ENCODE data around the gene PTPRCAP. TPM values are rescaled to one million over a fixed set of nuclear protein-coding genes. Genes with fewer than 3 reads are reported as not detected.

PTPRCAP gene
- total and polyA plus RNA-seq, 9 of the 15 experiments (the other 6 are each of a cell fraction or from before 2014, with no cell fraction given): 0.22 to 2.0 (median 1.1) TPM; not detected in 4

DNA sequence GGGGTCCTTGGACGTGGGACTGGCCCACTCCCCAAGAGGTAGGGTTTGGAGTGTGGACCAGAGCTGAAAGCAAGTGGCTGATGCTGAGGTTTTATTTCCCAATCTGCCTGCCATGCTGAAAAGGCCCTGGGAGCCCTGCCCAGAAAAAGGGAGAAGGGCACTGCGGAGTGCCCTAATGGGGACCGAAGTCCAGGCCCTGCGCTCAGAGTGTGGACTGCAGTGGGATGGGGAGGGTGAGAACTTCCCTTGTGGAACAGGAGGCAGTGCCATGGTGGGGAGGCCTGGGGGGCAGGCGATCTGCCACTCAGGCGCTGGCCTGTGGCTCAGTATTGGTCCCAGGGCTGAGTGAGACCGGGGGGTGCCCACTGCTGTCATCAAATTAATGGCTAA is 10.7 kb upstream of the PTPRCAP start:
- FAIRE-seq: no peak
- no peak for DNase-seq (ENCODE audit: extremely low read depth in 1 of 4, low spot score in 3 of 4)
- peaks cover 7 to 34% of the 10 kb centered on the region in 2 experiments; a peak in 4 of 5 replicates for H3K4me1 ChIP-seq (replicated peaks in 1 of 2; ENCODE audit: control insufficient read depth in 2 of 2, insufficient read depth in 2 of 2, low read length in 2 of 2)
- H3K27me3 ChIP-seq (ENCODE audit: control insufficient read depth in 2 of 2, insufficient read depth in 2 of 2, low read length in 2 of 2): no peaks in the 10 kb centered on the region
- ATAC-seq: no peak
- no peak for TF ChIP-seq COPS2 (conservative IDR thresholded peaks at IDR 0.05)
- no peak for TF ChIP-seq RCOR1 (IDR thresholded peaks at IDR 0.05; ENCODE audit: borderline replicate concordance in 1 of 2, low read depth in 2 of 2, low read length in 2 of 2)
- no peak for TF ChIP-seq DNMT1 (IDR thresholded peaks at IDR 0.05)
- TF ChIP-seq, protein P1, sequence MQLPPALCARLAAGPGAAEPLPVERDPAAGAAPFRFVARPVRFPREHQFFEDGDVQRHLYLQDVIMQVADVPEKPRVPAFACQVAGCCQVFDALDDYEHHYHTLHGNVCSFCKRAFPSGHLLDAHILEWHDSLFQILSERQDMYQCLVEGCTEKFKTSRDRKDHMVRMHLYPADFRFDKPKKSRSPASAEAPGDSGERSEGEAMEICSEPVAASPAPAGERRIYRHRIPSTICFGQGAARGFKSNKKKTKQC (CRISPR knock-in tag; IDR thresholded peaks at IDR 0.05): no peak
- no peak for TF ChIP-seq TCF7 (IDR thresholded peaks at IDR 0.05; ENCODE audit: borderline replicate concordance)
- TF ChIP-seq MEF2A (IDR thresholded peaks at IDR 0.05; ENCODE audit: control insufficient read depth, low read depth, low read length): no peak
- no peak for TF ChIP-seq NFIX (CRISPR knock-in tag; IDR thresholded peaks at IDR 0.05; ENCODE audit: low read depth)
- H3K9me3 ChIP-seq (replicated peaks; ENCODE audit: control insufficient read depth, insufficient read depth, low read depth, low read length): no peaks in the 10 kb centered on the region
- WGBS (ENCODE audit: insufficient coverage, low coverage, missing lambda C conversion rate): 82% methylated on average over 6 of the region's 7 CpGs
- no TSS peak for BruUV-seq (replicated peaks)
- H2AFZ ChIP-seq (ENCODE audit: low read depth, low read length): no peak overlapping the region
- no peak overlapping the region for H3K9ac ChIP-seq (ENCODE audit: insufficient read depth in 1 of 2, low read depth in 2 of 2, low read length in 2 of 2)
- no peak overlapping the region for H3K27ac ChIP-seq (ENCODE audit: extremely low read depth, low read depth, low read length)
- H3K36me3 ChIP-seq (ENCODE audit: control insufficient read depth, insufficient read depth, low read length): no peaks in the 10 kb centered on the region
- no peak overlapping the region for H3K4me3 ChIP-seq
- H4K20me1 ChIP-seq (replicated peaks; ENCODE audit: control insufficient read depth, insufficient read depth, low read length): no peaks in the 10 kb centered on the region
- no peak overlapping the region for H3K4me2 ChIP-seq (ENCODE audit: insufficient read depth, low read length)
- ChIA-PET CTCF (ENCODE audit: low intra/inter-chr PET ratio) (no interaction called here), POLR2A (interaction anchor here (1.0 to 1.2 kb wide), 2 partner anchors 9 kb away, joined by 3 to 7 read pairs; no protein-coding TSS in a partner anchor)
- intact Hi-C loops (cut with micrococcal nuclease) (no loop called here), in situ Hi-C loops (cut with MboI) (no loop called here)
- no peaks in the 10 kb centered on the region for H3K9me1 ChIP-seq (ENCODE audit: control insufficient read depth, insufficient read depth, low read length)
- H3K79me2 ChIP-seq (ENCODE audit: control insufficient read depth, insufficient read depth, low read length): peaks cover 13% of the 10 kb centered on the region
